Activated CD8-positive, alpha-beta memory T cell treated with anti-CD3 and anti-CD28 coated beads, Interleukin-2, amount 50 U/mL, for 1 hour (primary cell): ENCODE measurements around the gene ACTN4.

Experiments
- DNase-seq: peaks from one replicate; pipeline ENCODE4 v3.0.0-alpha.2; 2020; ENCODE audit errors: extremely low read depth

ACTN4 gene

DNA sequence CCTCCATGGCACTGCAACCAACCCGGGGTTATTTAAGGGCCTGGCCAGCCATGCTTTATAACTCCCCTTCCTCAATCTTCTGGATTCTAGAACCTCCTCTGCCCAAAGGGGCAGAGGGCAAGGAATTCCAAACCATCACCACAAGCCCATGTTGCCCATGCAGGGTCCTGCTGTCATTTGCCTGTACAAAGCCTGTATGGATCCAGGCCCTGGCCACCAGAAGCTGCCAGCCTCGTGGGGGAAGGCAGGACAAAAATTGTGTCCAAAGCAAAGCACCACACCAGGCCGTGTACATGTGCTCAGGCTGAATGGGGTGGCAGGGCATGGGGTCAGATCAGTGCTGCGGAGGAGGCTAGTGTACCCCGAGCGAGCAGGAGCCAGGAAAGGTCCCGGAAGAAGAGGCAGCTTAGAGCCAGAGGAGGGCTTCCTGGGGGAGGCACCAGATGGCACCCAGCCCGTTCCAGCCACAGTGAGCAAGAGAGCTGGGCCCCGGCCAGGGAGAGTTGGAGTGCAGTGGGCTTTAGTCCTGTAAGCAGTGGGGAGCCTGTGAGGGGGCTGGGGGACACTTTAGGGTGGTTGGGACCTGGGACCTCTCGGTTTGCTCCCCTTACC lies 61.1 kb downstream of the ACTN4 start:
- no peak for DNase-seq

DNA sequence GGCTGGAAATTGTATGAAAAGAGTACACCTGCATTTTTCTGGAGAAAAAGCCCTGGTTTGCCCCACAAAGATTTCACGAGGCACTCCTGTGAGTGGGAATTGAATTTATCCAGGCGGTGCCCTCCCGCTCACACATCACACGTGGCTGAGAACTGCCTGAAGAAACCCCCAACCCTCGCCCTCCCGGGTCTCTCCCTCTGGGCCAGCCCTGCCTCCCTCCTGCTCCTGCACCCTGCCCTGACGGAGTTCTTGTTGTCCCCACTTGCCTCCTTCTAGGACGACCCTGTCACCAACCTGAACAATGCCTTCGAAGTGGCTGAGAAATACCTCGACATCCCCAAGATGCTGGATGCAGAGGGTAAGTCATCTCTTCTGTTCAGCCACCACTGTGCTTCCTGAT lies 61.7 kb downstream of the ACTN4 start:
- no peak for DNase-seq

DNA sequence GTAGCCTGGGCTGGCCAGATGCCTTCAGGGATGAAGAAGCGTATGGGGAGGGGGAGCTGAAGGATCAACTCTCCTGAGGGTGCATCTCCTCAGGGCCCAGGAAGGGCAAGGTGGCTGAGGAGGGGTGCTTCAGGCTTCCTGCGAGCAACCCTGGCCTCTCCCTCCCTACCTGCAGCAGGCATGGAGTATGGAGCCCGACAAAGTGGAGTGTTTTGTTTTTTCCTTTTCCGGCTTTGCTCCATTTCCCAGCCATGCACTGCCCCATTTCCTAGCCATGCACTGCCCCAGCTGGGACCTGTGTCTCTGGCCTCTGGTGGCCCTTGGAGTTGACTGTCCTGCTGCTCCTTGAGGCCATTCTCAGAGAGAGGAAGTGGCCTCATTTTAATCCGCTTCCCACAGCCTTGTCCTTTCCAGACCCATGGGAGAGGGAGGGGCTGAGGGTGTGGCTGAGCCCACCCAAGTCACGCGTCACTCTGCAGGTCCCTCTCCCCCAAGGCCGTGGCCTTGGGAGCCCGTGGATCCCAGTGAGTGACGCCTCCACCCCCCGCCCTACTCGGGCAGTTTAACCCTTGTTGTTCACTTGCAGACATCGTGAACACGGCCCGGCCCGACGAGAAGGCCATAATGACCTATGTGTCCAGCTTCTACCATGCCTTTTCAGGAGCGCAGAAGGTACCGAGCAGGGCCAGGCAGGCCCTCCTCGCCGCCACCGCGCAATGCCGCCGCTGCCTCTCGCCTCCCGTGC lies 62.4 kb downstream of the ACTN4 start:
- no peak for DNase-seq

DNA sequence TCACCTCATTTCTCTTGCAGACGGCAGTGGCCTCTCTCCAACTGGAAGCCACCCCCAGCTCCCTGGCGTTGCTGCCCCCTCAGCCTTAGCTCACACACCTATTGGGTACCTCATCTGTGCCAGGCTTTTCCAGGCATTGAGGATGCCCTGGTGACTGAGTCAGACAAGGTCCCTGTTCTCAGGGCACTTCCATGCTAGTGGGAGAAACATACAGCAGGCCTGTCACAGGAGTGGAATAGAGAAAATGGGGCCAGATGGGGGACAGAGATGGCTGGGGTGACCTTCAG lies 62.9 kb downstream of the ACTN4 start:
- no peak for DNase-seq

DNA sequence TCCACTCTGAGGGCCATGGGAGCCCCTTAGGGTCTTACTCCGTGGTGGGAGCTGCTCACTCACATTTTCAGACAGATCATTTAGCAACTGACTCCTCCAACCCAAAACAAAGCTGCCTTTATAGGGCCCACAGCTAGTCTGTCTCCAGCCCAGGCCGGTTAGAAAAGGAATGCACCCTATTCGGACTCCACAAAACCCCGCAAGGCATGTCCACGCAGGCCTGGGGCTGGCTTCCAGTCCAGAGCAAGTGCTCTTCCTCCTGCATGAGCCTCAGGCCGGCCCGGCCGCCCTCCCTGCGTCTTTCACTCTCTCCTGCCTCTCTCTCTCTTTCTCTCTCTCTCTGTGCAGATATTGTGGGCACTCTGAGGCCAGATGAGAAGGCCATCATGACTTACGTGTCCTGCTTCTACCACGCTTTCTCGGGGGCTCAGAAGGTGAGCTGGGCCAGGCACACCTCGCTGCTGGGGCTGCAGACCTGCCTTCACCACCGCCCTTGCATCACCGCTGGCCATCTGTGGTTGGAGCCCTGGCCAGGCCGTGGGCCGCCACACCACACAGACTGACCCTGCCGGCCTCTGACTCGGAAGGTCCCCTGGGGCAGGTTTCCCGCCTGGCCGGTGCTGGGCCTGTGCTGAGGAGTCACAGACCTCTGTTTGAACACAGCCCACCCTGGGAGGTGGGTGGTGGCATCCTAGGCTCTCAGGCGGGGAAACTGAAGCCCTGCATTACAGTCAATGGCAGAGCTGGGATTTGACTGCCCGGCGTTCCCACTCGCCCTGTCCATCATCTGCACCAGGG lies 63.7 kb downstream of the ACTN4 start:
- DNase-seq: no peak

DNA sequence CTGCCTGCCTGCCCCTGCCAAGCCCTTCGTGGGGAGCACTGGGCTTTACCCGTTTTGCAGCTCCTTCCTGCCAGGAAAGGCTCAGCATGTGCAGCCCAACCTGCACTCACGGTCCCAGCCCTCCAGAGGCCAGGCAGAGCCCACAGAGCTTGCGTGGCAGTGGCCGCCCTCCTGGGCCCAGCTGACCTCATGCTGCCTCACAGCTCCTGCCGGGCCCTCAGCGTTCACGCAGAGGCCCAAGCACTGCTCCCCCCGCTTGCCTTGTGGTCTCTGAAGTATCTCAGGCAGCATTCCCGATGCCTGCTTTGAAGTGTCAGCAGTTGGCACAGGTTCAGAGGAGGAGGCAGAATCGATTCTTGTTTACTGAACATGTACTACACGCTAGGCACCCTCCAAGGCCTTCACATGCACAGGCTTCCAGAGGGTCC lies 64.3 kb downstream of the ACTN4 start:
- DNase-seq: no peak

DNA sequence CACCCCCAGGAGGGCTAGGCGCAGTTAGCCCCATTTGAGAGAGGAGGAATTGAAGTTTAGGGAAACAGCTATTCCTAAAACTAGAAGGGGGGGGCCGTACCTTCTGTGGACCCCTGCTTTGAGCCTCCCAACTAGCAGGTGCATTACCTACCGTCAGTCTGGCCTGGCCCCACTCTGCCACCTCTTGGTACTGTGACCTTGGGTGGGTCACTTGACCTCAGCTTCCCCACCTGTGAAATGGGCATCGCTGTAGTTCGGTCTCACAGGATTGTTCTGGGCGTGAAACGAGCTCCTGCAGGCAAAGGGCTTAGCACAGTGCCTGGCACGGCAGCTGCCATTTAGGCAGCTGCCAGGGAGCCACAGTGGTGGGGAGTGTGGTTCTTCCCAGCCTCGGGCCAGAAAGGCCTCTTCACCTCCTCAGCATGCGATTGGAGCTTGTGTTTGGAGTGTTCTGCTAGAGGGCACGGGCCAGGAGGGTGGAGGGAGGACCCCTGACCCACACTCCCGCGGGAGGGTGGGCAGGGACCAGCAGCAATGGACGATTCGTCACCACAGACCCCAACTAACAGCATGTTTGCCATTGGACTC lies 64.8 kb downstream of the ACTN4 start:
- DNase-seq: no peak

DNA sequence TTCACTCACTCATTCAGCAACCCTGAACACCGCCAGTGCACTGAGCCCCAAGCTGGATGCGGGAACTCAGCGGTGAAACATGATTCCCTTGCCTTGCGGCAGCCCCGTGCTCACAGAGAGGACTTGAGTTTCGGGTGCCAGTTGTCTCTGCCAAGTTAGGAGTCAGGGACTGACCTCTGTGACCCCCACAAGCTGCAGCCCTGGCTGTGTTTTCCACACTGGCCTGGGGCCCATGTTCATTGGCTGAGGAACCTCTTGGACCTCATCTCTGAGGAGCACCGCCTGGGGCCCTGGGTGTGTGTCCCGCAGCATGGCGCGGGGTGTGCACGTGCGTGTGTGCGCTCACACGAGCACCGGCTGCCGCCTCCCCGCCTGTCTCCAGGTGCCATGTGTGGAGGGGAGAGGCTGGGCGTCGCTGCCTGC lies 65.8 kb downstream of the ACTN4 start:
- no peak for DNase-seq

DNA sequence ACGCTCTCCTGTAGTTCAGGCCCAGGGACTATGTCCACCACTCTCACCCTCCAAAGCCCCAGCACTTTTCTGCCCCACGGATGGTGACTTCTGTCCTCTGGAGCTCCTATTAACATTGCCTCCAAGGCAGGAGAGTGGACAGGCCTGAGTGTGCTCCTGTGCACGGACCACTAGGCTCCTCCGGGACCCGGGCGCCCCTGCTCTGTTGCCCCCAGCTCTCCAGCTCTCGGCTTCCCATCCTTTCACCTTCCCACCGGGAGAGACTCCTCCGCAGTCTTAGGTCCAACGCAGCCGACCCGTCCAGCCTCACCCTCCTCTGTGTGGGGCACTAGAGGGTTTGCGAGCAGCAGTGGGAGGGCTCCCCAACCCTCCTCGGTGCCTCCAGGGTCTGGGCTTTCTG lies 66.4 kb downstream of the ACTN4 start:
- no peak for DNase-seq

DNA sequence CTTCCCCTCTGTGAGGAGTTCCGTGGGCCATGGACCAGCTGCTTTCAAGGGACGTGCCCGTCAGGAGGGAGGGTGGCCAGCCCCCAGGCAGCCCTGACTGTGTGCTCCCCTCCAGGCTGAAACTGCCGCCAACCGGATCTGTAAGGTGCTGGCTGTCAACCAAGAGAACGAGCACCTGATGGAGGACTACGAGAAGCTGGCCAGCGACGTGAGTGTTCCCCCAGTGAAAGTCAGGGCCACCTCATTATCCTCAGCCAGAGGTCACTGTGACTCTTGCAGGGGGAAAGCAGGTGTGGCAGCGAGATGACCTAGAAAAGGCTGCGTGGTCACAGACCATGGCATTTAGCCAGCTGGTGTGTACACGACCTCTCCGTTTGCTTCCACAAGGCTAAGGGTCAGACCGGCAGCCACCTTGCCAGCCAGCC lies 66.9 kb downstream of the ACTN4 start:
- DNase-seq: no peak

DNA sequence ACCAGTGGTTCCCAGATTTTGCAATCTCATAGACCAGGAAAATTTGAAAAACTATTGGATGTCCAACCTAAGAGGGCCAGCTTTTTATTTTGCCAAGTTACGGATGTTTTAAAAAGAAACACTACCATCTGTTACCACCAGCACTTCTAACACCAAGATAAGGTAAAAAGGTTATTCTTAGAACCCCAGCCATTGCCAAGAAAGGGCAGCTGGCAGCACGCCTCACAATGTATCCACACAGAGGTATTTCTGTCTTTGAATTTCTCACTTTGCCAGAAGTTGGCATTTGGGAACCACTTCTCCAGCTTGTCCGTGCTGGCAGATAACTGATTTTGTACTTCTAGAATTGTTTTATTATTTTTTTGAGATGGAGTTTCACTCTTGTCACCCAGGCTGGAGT lies 68.1 kb downstream of the ACTN4 start:
- no peak for DNase-seq

DNA sequence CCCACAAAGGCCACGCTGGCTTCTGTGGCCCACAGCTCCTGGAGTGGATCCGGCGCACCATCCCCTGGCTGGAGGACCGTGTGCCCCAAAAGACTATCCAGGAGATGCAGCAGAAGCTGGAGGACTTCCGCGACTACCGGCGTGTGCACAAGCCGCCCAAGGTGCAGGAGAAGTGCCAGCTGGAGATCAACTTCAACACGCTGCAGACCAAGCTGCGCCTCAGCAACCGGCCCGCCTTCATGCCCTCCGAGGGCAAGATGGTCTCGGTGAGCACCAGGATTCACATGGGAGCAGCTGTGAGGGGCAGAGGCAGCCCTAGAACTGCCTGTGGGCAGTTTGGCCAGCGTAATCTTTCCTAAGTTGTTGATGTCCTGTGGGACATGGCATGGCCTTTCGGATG lies 69.6 kb downstream of the ACTN4 start:
- no peak for DNase-seq

DNA sequence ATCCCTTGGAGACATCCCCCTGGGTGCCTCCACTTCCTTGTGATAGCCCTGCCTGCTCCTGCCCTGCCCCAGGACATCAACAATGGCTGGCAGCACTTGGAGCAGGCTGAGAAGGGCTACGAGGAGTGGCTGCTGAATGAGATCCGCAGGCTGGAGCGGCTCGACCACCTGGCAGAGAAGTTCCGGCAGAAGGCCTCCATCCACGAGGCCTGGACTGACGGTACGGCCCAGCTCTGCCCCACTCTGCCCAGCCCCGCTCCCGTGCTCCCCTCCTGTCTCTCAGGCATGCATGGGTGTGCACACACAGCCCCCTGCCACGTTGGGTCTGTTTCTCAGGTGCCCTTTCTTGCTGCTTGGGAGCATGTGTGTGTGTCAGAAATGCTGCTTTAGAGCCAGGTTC lies 70.4 kb downstream of the ACTN4 start:
- no peak for DNase-seq

DNA sequence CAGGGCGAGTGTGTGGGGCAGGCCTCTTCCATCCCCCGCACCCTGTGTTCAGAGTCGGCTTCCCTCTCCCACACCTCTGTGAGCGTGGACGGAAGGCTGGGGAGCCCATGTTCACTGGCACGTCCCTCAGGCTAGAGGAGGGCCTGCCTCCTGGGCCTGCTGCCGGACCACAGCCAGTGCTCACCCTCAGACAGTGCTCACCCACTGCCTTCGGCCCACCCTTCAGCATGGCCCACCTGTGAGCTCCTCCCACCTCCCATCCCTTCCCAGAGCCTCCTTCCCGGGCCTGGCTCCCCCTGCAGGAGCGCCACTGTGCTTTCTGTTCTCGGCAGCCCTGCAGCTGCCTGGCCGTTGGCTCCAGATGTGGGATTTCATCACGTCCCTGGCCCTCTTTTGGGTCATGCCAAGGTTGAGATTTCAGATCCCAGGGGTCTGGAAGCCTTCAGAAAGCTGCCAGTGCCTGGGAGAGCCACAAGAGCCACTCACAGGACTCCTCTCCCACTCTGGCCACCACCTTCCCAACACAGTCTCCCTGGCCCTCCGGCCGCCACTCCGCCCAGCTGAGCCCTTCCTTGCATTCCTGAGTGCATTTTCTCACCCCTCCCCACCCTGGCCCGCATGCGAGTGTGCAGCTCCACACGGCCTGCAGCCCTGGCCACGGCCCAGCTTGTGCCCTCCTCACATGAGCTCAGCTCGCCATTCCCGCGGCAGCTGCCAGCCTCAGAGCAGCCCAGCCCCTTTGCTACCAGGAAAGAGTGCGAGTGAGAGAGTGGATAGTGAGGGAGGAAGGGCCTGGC lies 71.5 kb downstream of the ACTN4 start:
- no peak for DNase-seq

DNA sequence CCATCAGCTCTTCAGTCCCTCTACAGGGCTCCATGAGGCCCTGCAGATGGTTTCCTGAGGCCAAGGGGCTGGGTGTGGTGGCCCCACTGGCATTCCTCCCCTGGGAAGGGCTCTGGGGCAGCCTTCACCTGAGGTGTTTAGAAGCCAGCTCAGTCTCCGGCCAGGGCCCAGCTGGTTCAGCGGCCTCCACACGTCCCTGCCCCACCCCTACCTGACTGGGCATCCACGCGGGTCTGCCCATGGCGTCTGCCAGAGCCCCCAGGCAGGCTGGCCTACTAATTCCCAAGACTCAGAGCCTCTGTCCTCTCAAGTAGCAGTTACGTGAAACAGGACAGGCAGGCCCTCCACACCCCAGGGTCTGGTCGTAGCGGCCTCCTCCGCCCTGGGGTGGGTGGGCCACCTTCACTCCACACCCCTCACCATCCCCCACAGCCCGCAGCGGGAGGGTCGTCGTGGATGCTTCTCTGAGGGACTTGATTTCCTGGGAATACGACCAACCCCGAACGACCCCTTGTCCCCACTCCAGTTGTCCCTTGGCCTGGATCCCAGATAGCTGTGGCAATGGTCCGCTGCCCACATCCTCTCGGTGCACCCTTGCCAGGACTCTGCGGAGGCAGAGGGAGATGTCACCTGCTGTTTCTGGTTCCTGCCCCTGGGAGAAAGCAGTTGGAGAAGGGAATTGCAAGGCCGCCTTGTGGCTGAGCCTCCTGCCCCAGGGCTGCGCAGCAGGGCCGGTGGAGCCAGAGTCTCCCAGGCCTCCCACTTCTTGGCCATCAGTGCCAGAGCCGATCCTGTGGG lies 72.5 kb downstream of the ACTN4 start:
- DNase-seq: no peak

DNA sequence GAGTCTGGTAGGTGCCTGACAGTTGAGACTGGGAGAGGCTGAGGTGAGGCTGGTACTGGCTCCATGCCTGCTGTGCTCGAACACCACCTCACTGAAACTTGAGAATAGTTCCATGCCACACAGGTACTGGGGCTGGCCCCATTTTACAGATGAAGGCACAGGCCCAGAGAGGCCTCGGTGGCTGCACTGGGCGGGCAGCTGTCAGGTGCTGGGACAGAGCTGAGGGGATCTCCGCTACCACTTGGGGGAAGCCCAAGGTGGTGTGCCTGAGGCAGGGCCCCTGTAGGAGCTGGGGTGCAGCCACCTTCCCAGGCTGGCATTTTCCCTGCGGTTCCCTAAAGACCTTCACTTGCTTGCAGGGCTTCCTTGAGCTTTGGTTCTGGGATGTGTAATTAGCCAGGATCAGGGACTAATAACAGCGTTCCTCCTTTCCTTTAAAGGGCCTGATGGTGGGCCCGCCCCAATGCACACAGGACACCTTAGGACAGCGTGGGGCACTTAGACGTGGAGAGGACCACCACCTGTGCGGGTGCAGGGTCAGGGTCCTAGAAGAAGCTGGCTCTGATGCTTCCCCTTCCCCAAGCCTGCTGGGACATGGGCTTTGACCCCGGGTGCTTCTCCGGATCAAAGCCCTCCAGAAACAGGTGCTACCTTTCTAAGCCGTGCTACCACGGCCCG lies 73.2 kb downstream of the ACTN4 start:
- no peak for DNase-seq

DNA sequence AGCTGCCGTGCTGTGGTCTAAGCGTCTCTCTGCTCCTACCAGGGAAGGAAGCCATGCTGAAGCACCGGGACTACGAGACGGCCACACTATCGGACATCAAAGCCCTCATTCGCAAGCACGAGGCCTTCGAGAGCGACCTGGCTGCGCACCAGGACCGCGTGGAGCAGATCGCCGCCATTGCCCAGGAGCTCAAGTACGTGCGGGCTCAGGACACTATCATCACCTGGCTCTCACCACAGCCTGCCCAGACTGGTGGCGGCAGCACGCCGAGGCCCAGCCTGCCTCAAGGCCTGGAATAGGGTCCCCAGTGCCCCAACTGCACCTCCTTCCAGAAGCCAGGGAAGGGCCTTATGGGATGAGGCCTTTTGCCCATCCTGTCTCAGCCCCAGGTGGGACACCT lies 74.0 kb downstream of the ACTN4 start:
- DNase-seq: no peak

DNA sequence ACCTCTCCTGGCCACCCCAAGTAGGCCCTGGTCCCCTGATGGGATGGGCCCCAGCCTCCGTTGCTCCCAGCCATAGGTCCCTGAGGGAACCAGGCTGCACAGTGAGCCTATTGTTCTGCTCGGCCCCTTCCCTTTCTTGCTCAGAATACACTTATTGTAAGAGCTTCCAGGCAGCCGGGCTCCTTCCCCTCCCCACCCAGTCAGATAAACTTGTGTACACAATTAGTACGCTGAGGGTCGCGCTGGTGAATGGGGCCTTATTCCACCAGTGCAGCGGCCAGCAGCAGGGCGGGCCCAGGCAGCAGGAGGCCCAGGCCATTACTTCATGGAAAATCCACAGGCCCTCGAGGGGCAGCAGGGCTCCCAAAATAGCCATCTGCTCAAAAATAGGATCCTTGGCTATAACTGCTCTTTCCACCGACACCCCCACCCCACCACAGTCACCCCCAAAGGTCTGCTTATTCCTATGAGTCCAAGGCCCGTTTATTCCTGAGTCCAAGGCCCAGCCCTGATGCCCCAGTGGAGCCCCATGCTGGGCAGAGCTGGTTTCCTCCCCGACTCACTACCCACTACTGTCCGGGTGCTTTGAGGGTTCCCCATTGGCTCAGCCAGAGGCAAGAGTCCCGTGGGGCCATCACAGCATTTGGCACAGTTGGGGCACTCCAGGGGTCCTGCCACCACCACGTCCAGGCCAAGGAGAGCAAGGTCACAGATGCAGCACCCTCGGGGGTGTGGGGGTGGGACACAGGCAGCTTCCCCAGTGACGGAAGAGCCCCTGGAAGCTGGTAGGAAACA lies 74.7 kb downstream of the ACTN4 start:
- DNase-seq: no peak

DNA sequence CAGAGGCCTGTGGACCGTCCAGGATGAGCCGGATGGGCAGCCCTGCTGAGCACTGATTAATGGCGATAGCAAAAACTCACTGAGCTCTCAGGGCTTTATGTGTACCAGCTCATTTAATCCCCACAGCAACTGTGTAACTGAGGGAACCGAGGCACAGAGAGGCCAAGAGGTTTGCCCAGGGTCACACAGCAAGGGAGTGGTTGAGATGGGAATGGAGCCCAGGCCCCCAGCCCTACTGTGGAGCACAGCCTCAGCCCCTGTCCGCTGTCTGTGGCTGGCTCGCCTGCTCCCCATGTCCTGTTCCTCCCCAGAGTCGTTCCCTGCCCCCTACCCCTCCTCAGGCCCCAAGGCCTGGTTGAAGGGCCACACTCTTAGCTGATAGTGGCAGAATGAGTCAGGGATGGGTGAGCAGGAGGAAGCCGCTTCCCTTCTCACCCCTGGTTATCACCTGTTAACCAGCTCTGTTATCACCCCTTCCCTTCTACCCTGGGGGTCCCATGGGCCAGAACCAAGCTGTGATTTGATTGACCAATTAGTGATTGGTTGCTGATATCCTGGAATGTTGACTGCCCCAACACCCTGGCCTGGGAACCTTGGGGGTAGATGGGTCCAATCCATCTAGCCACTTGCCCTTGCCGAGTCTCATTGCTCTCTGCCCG lies 75.6 kb downstream of the ACTN4 start:
- no peak for DNase-seq
